Activated naive CD8-positive, alpha-beta T cell (primary cell): ENCODE results near the gene GPN3.
"Not testable (repeated sequence)": the region's sequence is repeated elsewhere in the genome, so short reads cannot be mapped to it uniquely, and the experiment has no call there.

Experiments used
- H3K27ac Mint-ChIP-seq: one replicate; pipeline ENCODE4 v1.8.0; 2021; ENCODE audit warnings: mixed read lengths
- H3K27me3 Mint-ChIP-seq: one replicate; pipeline ENCODE4 v1.8.0; 2021; ENCODE audit warnings: mixed read lengths
- H3K36me3 Mint-ChIP-seq: one replicate; pipeline ENCODE4 v1.8.0; 2021; ENCODE audit warnings: mixed read lengths
- H3K4me1 Mint-ChIP-seq: one replicate; pipeline ENCODE4 v1.8.0; 2021; ENCODE audit warnings: low read depth, mixed read lengths
- H3K4me3 Mint-ChIP-seq: one replicate; pipeline ENCODE4 v1.8.0; 2021; ENCODE audit warnings: mild to moderate bottlenecking, mixed read lengths
- H3K9me3 Mint-ChIP-seq: one replicate; pipeline ENCODE4 v1.8.0; 2021; ENCODE audit warnings: low read depth, mixed read lengths

The GPN3 gene

GRCh38 chr12:110468214-110469048, at the start of gene GPN3, which contains the start of gene FAM216A:
TSS of gene GPN3 (minus strand) at chr12:110468257. CDS start at chr12:110468203, 54 bp downstream.
TSS of gene FAM216A (plus strand) at chr12:110468845. CDS start at chr12:110468876, 31 bp downstream.
- no peaks in the 10 kb centered on the region for H3K27me3 Mint-ChIP-seq
- H3K27ac Mint-ChIP-seq: peak within 1 kb of the TSS; percentile 99
- H3K4me1 Mint-ChIP-seq: peaks cover 42% of the 10 kb centered on the region
- H3K4me3 Mint-ChIP-seq: peak within 1 kb of the TSS; percentile 100
- peaks cover 3% of the 10 kb centered on the region for H3K36me3 Mint-ChIP-seq
- H3K9me3 Mint-ChIP-seq: no peaks in the 10 kb centered on the region

GRCh38 chr12:110516995-110517394, 48.9 kb upstream of the GPN3 start:
- no peaks in the 10 kb centered on the region for H3K4me1 Mint-ChIP-seq
- no peaks in the 10 kb centered on the region for H3K36me3 Mint-ChIP-seq
- no peak overlapping the region for H3K4me3 Mint-ChIP-seq

GRCh38 chr12:110514363-110514762, 46.3 kb upstream of the GPN3 start:
- Mint-ChIP-seq H3K27ac (no peak overlapping the region), H3K4me1 (no peaks in the 10 kb centered on the region), H3K36me3 (no peaks in the 10 kb centered on the region), H3K9me3 (no peaks in the 10 kb centered on the region), H3K27me3 (peaks cover 2% of the 10 kb centered on the region), H3K4me3 (no peak overlapping the region)

More at GRCh38 chr12:110516995-110517394, 48.9 kb upstream of the GPN3 start:
- Mint-ChIP-seq H3K27ac (no peak overlapping the region), H3K27me3 (no peaks in the 10 kb centered on the region), H3K9me3 (no peaks in the 10 kb centered on the region)

GRCh38 chr12:110513842-110514241, 45.8 kb upstream of the GPN3 start:
- H3K4me1 Mint-ChIP-seq: no peaks in the 10 kb centered on the region
- no peak overlapping the region for H3K27ac Mint-ChIP-seq
- H3K27me3 Mint-ChIP-seq: peaks cover 2% of the 10 kb centered on the region

GRCh38 chr12:110508071-110508586, 40.1 kb upstream of the GPN3 start:
- Mint-ChIP-seq H3K4me3 (no peak overlapping the region), H3K9me3 (no peaks in the 10 kb centered on the region), H3K27ac (no peak overlapping the region), H3K4me1 (no peaks in the 10 kb centered on the region), H3K27me3 (peaks cover 2% of the 10 kb centered on the region), H3K36me3 (no peaks in the 10 kb centered on the region)

More at GRCh38 chr12:110513842-110514241, 45.8 kb upstream of the GPN3 start:
- Mint-ChIP-seq H3K36me3 (no peaks in the 10 kb centered on the region), H3K9me3 (no peaks in the 10 kb centered on the region), H3K4me3 (no peak overlapping the region)

- H3K4me3 Mint-ChIP-seq: no peak overlapping the region
- no peaks in the 10 kb centered on the region for H3K9me3 Mint-ChIP-seq
- peaks cover 7% of the 10 kb centered on the region for H3K36me3 Mint-ChIP-seq
- no peaks in the 10 kb centered on the region for H3K27me3 Mint-ChIP-seq
- H3K27ac Mint-ChIP-seq: no peak overlapping the region
- peaks cover 14% of the 10 kb centered on the region for H3K4me1 Mint-ChIP-seq
Measured at GRCh38 chr12:110505332-110505731, 37.3 kb upstream of the GPN3 start.

DNA sequence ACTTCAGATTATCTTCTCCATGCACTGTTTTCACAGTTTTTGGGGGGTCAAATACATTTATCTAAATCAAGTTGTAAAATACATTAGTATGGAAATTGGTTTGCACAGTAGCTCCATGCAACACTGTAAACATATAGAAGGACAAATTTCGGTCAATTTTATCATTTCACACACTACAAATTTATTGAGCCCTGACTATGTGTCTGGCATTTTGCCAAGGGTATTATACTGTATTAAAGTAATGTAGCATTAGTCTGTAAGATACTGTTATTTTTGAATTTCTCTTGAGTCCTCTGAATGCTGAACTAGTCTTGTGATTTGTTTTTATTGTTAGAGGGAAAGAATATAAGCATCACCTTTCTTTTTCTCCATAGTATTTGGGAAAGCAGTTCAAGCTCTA, 35.4 kb upstream of the GPN3 start:
- peak overlapping the region; percentile 68 for H3K27ac Mint-ChIP-seq
- H3K9me3 Mint-ChIP-seq: no peaks in the 10 kb centered on the region
- no peaks in the 10 kb centered on the region for H3K27me3 Mint-ChIP-seq
- H3K4me3 Mint-ChIP-seq: no peak overlapping the region
- H3K4me1 Mint-ChIP-seq: peaks cover 31% of the 10 kb centered on the region
- H3K36me3 Mint-ChIP-seq: peaks cover 7% of the 10 kb centered on the region

DNA sequence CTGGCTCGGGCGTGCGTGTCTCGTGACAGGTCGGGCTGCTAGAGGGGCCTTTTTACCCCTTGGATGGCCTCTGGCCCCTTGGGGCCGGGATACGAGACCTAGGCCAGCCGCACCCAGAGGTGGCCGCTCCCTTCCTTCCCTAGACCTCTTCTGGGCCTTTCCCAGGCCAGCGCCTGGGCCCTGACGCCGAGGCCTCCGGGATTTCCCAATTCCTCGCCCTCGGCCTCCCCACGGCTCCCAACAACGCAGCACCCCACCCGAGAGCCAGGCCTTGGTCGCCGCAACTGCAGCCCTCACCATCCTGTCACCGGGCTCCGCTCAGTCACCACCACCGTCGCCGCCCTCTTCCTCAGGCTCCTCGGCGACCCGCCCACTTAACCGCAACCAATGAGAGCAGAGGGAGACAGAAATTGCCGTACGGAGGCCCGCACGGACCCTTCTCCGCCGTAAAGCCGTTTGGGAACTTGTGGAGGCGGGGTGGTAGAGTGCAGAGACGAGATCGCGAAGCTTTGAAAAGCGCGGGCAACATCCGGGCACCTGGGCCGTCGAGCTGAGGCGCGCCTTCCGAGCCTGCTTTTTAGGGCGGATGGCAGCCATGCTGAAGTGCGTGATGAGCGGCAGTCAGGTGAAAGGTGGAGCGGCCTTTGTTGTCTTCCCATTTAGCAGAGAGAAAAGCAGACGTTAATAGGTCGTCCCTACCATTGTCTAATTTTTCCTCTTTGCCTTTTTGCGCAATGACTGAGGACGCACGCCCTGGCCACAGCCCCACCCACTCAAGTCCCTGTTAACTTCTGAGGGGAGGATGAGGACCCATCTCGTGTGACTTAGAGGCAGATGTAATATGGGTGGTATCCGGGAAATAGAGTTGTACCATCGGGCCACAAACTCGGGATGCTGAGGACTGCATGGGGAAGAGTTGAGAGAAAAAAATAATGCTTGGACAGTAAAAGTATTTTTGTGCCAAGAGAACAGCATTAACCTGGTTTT, 34.0 kb upstream of the GPN3 start, which contains the start of the genes RAD9B and VPS29:
RAD9B (plus strand) TSS at position 580 of the 987 bp plus-strand sequence; CDS start at position 587, 7 bp downstream.
VPS29 (minus strand) TSS at position 360 of the 987 bp plus-strand sequence; CDS start at position 300, 60 bp downstream.
- Mint-ChIP-seq H3K36me3 (peaks cover 7% of the 10 kb centered on the region), H3K27ac (peak within 1 kb of the TSS; percentile 94), H3K4me1 (peaks cover 33% of the 10 kb centered on the region)

GRCh38 chr12:110501399-110501751, 33.3 kb upstream of the GPN3 start:
- peaks cover 35% of the 10 kb centered on the region for H3K4me1 Mint-ChIP-seq
- no peaks in the 10 kb centered on the region for H3K9me3 Mint-ChIP-seq
- H3K27me3 Mint-ChIP-seq: no peaks in the 10 kb centered on the region
- peak overlapping the region; percentile 94 for H3K4me3 Mint-ChIP-seq
- H3K36me3 Mint-ChIP-seq: peaks cover 7% of the 10 kb centered on the region
- H3K27ac Mint-ChIP-seq: peak overlapping the region; percentile 94

More for the DNA sequence above, 34.0 kb upstream of the GPN3 start, which contains the start of the genes RAD9B and VPS29:
- H3K4me3 Mint-ChIP-seq: peak within 1 kb of the TSS; percentile 94
- no peaks in the 10 kb centered on the region for H3K9me3 Mint-ChIP-seq
- no peaks in the 10 kb centered on the region for H3K27me3 Mint-ChIP-seq

DNA sequence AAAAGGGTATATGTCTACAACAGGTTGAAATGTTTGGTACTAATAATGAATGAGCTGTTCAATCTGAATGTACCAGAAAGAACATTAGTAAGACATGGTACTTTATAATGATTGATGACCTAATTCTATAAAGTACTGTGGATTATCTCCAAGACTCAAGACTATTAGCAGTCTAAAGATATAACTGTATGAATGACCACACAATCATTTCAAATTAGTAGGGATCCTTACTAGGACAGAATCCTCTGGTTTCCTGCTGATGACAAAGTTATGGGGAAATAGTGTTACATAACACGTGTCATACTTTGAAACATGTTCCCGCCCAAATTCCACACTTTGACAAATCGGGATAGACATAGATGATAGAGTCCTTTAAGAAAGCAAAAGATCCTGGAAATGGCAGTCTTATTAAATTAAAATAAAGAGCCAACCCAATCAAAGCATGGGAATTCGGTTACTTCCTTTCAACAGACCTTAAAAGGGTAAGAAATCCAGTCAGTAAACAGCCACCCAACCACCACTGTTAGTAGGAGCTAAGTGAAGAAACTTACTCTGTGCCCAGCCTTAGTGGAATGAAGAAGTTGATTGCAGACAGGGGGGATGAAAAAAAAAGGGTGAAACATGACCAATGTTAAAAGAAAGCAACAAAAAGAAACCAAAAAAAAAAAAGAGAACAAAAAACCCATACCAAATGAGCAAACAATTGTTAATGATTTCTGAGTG, 31.1 kb upstream of the GPN3 start:
- Mint-ChIP-seq H3K4me1 (peaks cover 35% of the 10 kb centered on the region), H3K27ac (peak overlapping the region; percentile 51), H3K36me3 (peaks cover 7% of the 10 kb centered on the region), H3K9me3 (no peaks in the 10 kb centered on the region), H3K4me3 (peak overlapping the region; percentile 69), H3K27me3 (no peaks in the 10 kb centered on the region)

DNA sequence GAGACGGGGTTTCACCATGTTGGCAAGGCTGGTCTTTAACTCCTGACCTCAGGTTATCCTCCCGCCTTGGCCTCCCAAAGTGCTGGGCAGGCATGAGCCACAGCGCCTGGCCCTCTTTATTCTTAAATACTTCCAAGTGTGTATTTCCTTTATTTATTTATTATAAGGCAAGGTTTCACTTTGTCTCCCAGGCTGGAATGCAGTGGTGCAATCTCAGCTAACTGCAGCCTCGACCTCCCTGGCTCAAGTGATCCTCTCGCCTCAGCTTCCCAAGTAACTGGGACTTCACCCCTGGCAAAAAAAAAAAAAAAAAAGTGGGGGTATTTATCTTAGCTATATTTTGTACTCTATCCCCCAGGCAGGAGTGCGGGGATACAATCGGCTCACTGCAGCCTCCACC, 7.4 kb upstream of the GPN3 start:
- Mint-ChIP-seq H3K9me3 (no peaks in the 10 kb centered on the region), H3K4me1 (peaks cover 11% of the 10 kb centered on the region), H3K27ac (no peak overlapping the region), H3K4me3 (no peak overlapping the region), H3K36me3 (no peaks in the 10 kb centered on the region), H3K27me3 (no peaks in the 10 kb centered on the region)

GRCh38 chr12:110467847-110468213, 227 bp downstream of the GPN3 start:
- H3K4me3 Mint-ChIP-seq: peak overlapping the region; percentile 100
- peaks cover 42% of the 10 kb centered on the region for H3K4me1 Mint-ChIP-seq
- peak overlapping the region; percentile 99 for H3K27ac Mint-ChIP-seq
- H3K27me3 Mint-ChIP-seq: no peaks in the 10 kb centered on the region
- H3K9me3 Mint-ChIP-seq: no peaks in the 10 kb centered on the region
- H3K36me3 Mint-ChIP-seq: peaks cover 3% of the 10 kb centered on the region

DNA sequence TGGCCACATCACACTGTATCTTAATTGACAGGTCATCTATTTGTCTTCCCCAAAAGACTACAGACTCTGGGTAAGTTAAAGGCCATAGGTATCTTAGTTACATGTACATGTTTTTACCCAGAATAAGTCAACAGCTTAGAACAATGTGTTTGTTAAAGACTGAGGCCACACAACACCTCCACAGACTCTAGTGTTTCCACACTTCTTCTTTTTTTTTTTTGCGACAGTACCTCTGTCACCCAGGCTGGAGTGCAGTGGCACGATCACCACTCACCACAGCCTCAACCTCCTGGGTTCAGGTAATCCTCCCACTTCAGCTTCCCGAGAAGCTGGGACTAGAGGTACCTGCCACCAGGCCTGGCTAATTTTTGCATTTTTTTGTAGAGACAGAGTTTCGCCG, 1.3 kb downstream of the GPN3 start:
- Mint-ChIP-seq H3K9me3 (no peaks in the 10 kb centered on the region), H3K4me1 (peaks cover 46% of the 10 kb centered on the region), H3K27me3 (no peaks in the 10 kb centered on the region), H3K4me3 (peak overlapping the region; percentile 100), H3K27ac (no peak overlapping the region), H3K36me3 (peaks cover 6% of the 10 kb centered on the region)

GRCh38 chr12:110465765-110466164, 2.3 kb downstream of the GPN3 start:
- H3K27me3 Mint-ChIP-seq, H3K27ac Mint-ChIP-seq, H3K36me3 Mint-ChIP-seq, H3K9me3 Mint-ChIP-seq: not testable (repeated sequence)
- Mint-ChIP-seq H3K4me1 (peaks cover 44% of the 10 kb centered on the region), H3K4me3 (peak overlapping the region; percentile 42)
